H1 (cell line): ENCODE data around the gene NMT1. TPM values are rescaled to one million over a fixed set of nuclear protein-coding genes. Genes with fewer than 3 reads are reported as not detected.

Source experiments
- CTCF ChIA-PET: fragments of 300-600 bp; sonication (Branson Sonifier 250); formaldehyde crosslinking; loops from one replicate; lab custom pipeline; 2021; ENCODE audit not compliant: partially characterized antibody; lab: Charles Lee
- POLR2A ChIA-PET: fragments of 300-600 bp; sonication (Branson Sonifier 250); formaldehyde crosslinking; loops from one replicate; lab custom pipeline; 2021; ENCODE audit warnings: inconsistent platforms; ENCODE audit not compliant: partially characterized antibody; lab: Charles Lee
- DNase-seq, 2 experiments: peaks; one replicate each; pipeline versions ENCODE4 v3.0.0 to v3.0.0-alpha.2; 2010 to 2022; ENCODE audit warnings: low spot score in 2 of 2, low read depth in 1 of 2, mixed read lengths in 1 of 2
- FAIRE-seq: peaks from 2 replicates; lab custom pipeline; 2011; peaks lifted over from hg19 to GRCh38; lab: Jason Lieb, UNC
- H2AFZ ChIP-seq: 2 replicates; pipeline ENCODE4 v1.8.1; 2012; ENCODE audit warnings: low read length, inconsistent platforms
- H2AK5ac ChIP-seq: 2 replicates; pipeline ENCODE4 v1.6.1; 2013; ENCODE audit warnings: low read depth, low read length
- H2BK120ac ChIP-seq: replicated peaks from 2 replicates; pipeline ENCODE3; 2013; ENCODE audit warnings: low read depth, low read length, inconsistent platforms
- H2BK12ac ChIP-seq: 2 replicates; pipeline ENCODE4 v1.6.1; 2013; ENCODE audit warnings: low read depth, low read length
- H2BK15ac ChIP-seq: 2 replicates; pipeline ENCODE4 v1.6.1; 2013; ENCODE audit warnings: low read length
- H2BK20ac ChIP-seq: 2 replicates; pipeline ENCODE4 v1.6.1; 2013; ENCODE audit warnings: low read length
- H2BK5ac ChIP-seq: 2 replicates; pipeline ENCODE4 v1.6.1; 2013; ENCODE audit warnings: low read depth, low read length
- H3K14ac ChIP-seq: 2 replicates; pipeline ENCODE4 v1.6.1; 2013; ENCODE audit warnings: inconsistent platforms; ENCODE audit not compliant: insufficient read length
- H3K18ac ChIP-seq: 2 replicates; pipeline ENCODE4 v1.6.1; 2013; ENCODE audit warnings: low read length; ENCODE audit errors: extremely low read depth
- H3K23ac ChIP-seq: 2 replicates; pipeline ENCODE4 v1.6.1; 2013; ENCODE audit warnings: inconsistent platforms; ENCODE audit not compliant: insufficient read length
- H3K23me2 ChIP-seq: 2 replicates; pipeline ENCODE4 v1.6.1; 2013; ENCODE audit warnings: low read depth, low read length
- H3K27ac ChIP-seq: 2 replicates; pipeline ENCODE4 v1.6.1; 2011; ENCODE audit warnings: low read depth, low read length, inconsistent platforms
- H3K27me3 ChIP-seq, 4 experiments: replicated peaks in 1 of 4; 1 replicate in 1 of 4; 2 replicates in 3 of 4; pipeline versions ENCODE4 v1.6.1 to v1.8.1; 2011 to 2013; ENCODE audit warnings: low read length in 3 of 4, mild to moderate bottlenecking in 3 of 4, inconsistent platforms in 2 of 4, mixed read lengths in 2 of 4, moderate library complexity in 1 of 4; ENCODE audit not compliant: control insufficient read depth in 3 of 4, insufficient read depth in 3 of 4; ENCODE audit errors: extremely low read depth in 1 of 4
- H3K36me3 ChIP-seq, 4 experiments: 2 replicates each; pipeline versions ENCODE4 v1.6.1 to v1.8.1; 2011 to 2013; ENCODE audit warnings: mild to moderate bottlenecking in 4 of 4, low read length in 3 of 4, moderate library complexity in 2 of 4, control low read depth in 1 of 4, inconsistent platforms in 1 of 4; ENCODE audit not compliant: insufficient read depth in 4 of 4, control insufficient read depth in 2 of 4
- H3K4ac ChIP-seq: replicated peaks from 2 replicates; pipeline ENCODE3; 2013; ENCODE audit warnings: low read length, low read depth, mixed read lengths, inconsistent platforms; ENCODE audit not compliant: insufficient read length
- H3K4me1 ChIP-seq, 4 experiments: replicated peaks in 1 of 4; 1 replicate in 1 of 4; 2 replicates in 3 of 4; pipeline versions ENCODE4 v1.6.1 to v1.8.1; 2011 to 2013; ENCODE audit warnings: low read length in 3 of 4, inconsistent platforms in 2 of 4, mixed read lengths in 1 of 4; ENCODE audit not compliant: insufficient read depth in 4 of 4, control insufficient read depth in 3 of 4
- H3K4me2 ChIP-seq, 2 experiments: 2 replicates each; pipeline versions ENCODE4 v1.6.1 to v1.8.1; 2011 to 2013; ENCODE audit warnings: low read depth in 2 of 2, low read length in 2 of 2, control low read depth in 1 of 2, inconsistent platforms in 1 of 2, mild to moderate bottlenecking in 1 of 2; ENCODE audit not compliant: insufficient read depth in 1 of 2
- H3K4me3 ChIP-seq, 4 experiments: fragments of 200-600, 300-600 bp in 1 of 4; sonication (generic), shearing (Covaris generic), sonication (Bioruptor Twin) in 1 of 4; 2 replicates each; pipeline versions ENCODE4 v1.5.1 to v1.8.1; 2011 to 2016; ENCODE audit warnings: low read length in 4 of 4, low read depth in 3 of 4, control low read depth in 2 of 4, inconsistent platforms in 2 of 4, mild to moderate bottlenecking in 2 of 4, mixed read lengths in 1 of 4, moderate library complexity in 1 of 4; ENCODE audit not compliant: insufficient read depth in 2 of 4; ENCODE audit errors: extremely low read depth in 1 of 4
- H3K56ac ChIP-seq: replicated peaks from 2 replicates; pipeline ENCODE3; 2013; ENCODE audit warnings: low read depth, mild to moderate bottlenecking, mixed read lengths, low read length, inconsistent platforms; ENCODE audit not compliant: insufficient read length
- H3K79me1 ChIP-seq: 2 replicates; pipeline ENCODE4 v1.6.1; 2013; ENCODE audit warnings: low read depth, low read length, control low read depth
- H3K79me2 ChIP-seq, 2 experiments: 2 replicates each; pipeline versions ENCODE4 v1.6.1 to v1.8.1; 2012 to 2013; ENCODE audit warnings: low read length in 2 of 2, mild to moderate bottlenecking in 2 of 2, inconsistent platforms in 1 of 2; ENCODE audit not compliant: insufficient read depth in 2 of 2, control insufficient read depth in 1 of 2
- H3K9ac ChIP-seq, 4 experiments: replicated peaks in 1 of 4; 1 replicate in 1 of 4; 2 replicates in 3 of 4; pipeline versions ENCODE4 v1.6.1 to v1.8.1; 2011 to 2013; ENCODE audit warnings: low read depth in 3 of 4, low read length in 3 of 4, control low read depth in 2 of 4, mild to moderate bottlenecking in 2 of 4, moderate library complexity in 2 of 4, inconsistent platforms in 1 of 4; ENCODE audit errors: extremely low read depth in 1 of 4
- H3K9me3 ChIP-seq, 2 experiments: 2 replicates each; pipeline versions ENCODE4 v1.6.1 to v1.8.1; 2012 to 2013; ENCODE audit warnings: mild to moderate bottlenecking in 2 of 2, moderate library complexity in 2 of 2, control low read depth in 1 of 2, inconsistent platforms in 1 of 2, low read depth in 1 of 2, low read length in 1 of 2, mixed read lengths in 1 of 2; ENCODE audit not compliant: insufficient read depth in 2 of 2
- H4K20me1 ChIP-seq, 2 experiments: replicated peaks in 1 of 2; 2 replicates each; pipeline versions ENCODE3 to v1.8.1; 2011 to 2013; ENCODE audit warnings: inconsistent platforms in 2 of 2, low read length in 2 of 2, mild to moderate bottlenecking in 1 of 2; ENCODE audit not compliant: insufficient read depth in 2 of 2, control insufficient read depth in 1 of 2
- H4K5ac ChIP-seq: 2 replicates; pipeline ENCODE4 v1.6.1; 2013; ENCODE audit warnings: low read length, low read depth, mixed read lengths, inconsistent platforms; ENCODE audit not compliant: insufficient read length
- H4K8ac ChIP-seq: 2 replicates; pipeline ENCODE4 v1.8.0; 2013; ENCODE audit warnings: mild to moderate bottlenecking, moderate library complexity, low read length, inconsistent platforms; ENCODE audit not compliant: insufficient read depth; ENCODE audit errors: extremely low read depth
- H4K91ac ChIP-seq: replicated peaks from 2 replicates; pipeline ENCODE3; 2013; ENCODE audit warnings: low read length, mixed read lengths, inconsistent platforms; ENCODE audit not compliant: insufficient read length
- BACH1 ChIP-seq: IDR thresholded peaks from 2 replicates; pipeline ENCODE4 v1.6.1; 2012; ENCODE audit warnings: low read length, improper control_type of control experiment
- CBX8 ChIP-seq: fragments of 300-800, 300-1000 bp; sonication (generic); IDR thresholded peaks from 2 replicates; pipeline ENCODE4 v1.7.1; 2016; ENCODE audit warnings: low read depth, low read length, borderline replicate concordance
- CHD2 ChIP-seq: IDR thresholded peaks from 2 replicates; pipeline ENCODE4 v1.6.1; 2012; ENCODE audit warnings: low read length, improper control_type of control experiment
- KDM4A ChIP-seq: IDR thresholded peaks from one replicate; pipeline ENCODE4 v1.7.1; 2012; ENCODE audit warnings: low read depth, mild to moderate bottlenecking, moderate library complexity, low read length, inconsistent platforms; ENCODE audit not compliant: severe bottlenecking
- PHF8 ChIP-seq: fragments of 200-600 bp; sonication (generic); conservative IDR thresholded peaks from 2 replicates; pipeline ENCODE4 v1.7.1; 2012; ENCODE audit warnings: low read depth, mild to moderate bottlenecking, inconsistent platforms, low read length, moderate library complexity
- SP4 ChIP-seq: IDR thresholded peaks from 2 replicates; pipeline ENCODE4 v1.6.1; 2012; ENCODE audit warnings: low read length, inconsistent platforms
- SUZ12 ChIP-seq: fragments of 200-600 bp; sonication (generic); IDR thresholded peaks from 2 replicates; pipeline ENCODE4 v1.6.1; 2012; ENCODE audit warnings: mild to moderate bottlenecking, inconsistent platforms, low read length, moderate library complexity, mixed read lengths
- TBP ChIP-seq: IDR thresholded peaks from 2 replicates; pipeline ENCODE4 v1.6.1; 2011; ENCODE audit warnings: low read depth, low read length, improper control_type of control experiment
- TCF12 ChIP-seq: IDR thresholded peaks from 2 replicates; pipeline ENCODE4 v1.6.1; 2011; ENCODE audit warnings: low read depth, mild to moderate bottlenecking, low read length
- WGBS, 2 experiments: shearing (Covaris generic) in 1 of 2; methylation state at CpG; one replicate each; pipeline versions ENCODE4 v1.1.6 to v1.1.7; 2013 to 2015; ENCODE audit warnings: low lambda C conversion rate in 2 of 2, mixed read lengths in 2 of 2, inconsistent platforms in 1 of 2, low coverage in 1 of 2, missing lambda C conversion rate in 1 of 2; ENCODE audit not compliant: insufficient replicate concordance in 2 of 2, insufficient coverage in 1 of 2, insufficient read length in 1 of 2; ENCODE audit errors: extremely low coverage in 1 of 2, missing lambda C conversion rate in 1 of 2; 5-methylcytosine and 5-hydroxymethylcytosine counted together
- long read RNA-seq, 2 experiments: library from RNA in 1 of 2; library from capped mRNA in 1 of 2; stranded (forward); transcript quantifications; one replicate each; pipeline ENCODE4 v2.0.0, GENCODE V29; 2021; ENCODE audit warnings: inconsistent platforms in 1 of 2
- polyA minus RNA-seq, 3 experiments: library from RNA; depleted of rRNA, polyadenylated mRNA; stranded (reverse); fragments of >200 nt; gene quantifications; 1 replicate in 2 of 3; 2 replicates in 1 of 3; pipeline ENCODE4 v1.2.3, GENCODE V29; 2011
- polyA plus RNA-seq, 7 experiments: library from polyadenylated mRNA; depleted of rRNA in 3 of 7; stranded (reverse) in 5 of 7; unstranded in 2 of 7; fragments of >200 nt in 5 of 7; fragments of 200-250 nt in 2 of 7; gene quantifications; 1 replicate in 5 of 7; 2 replicates in 1 of 7; 4 replicates in 1 of 7; pipeline versions ENCODE4 v1.2.1 to v1.2.3, GENCODE V29; 2011 to 2013; ENCODE audit warnings: missing spikeins in 2 of 7, mixed read lengths in 2 of 7
- total RNA-seq: library from RNA; stranded (reverse); fragmentation: NEBNext Ultra II Directional; extraction: Animal tissue kit (Norgen Biotek cat#: 25700); gene quantifications from 2 replicates; pipeline ENCODE4 v1.2.1, GENCODE V29; 2021

NMT1 gene
- total RNA-seq (149 and 152 TPM in 2 replicates), polyA plus RNA-seq (2011; rRNA removed) (35.5 and 42.9 TPM in 2 replicates), polyA minus RNA-seq (2011; rRNA and poly(A)+ RNA removed) (59.6 and 71.5 TPM in 2 replicates)
- polyA plus RNA-seq (2011; cell fraction: cytosol; rRNA removed), result 40.4 TPM
- polyA plus RNA-seq (2011; cell fraction: nucleus; rRNA removed), result 57.8 TPM
- 85.4 to 115 TPM (median 89.7 TPM) in 4 replicates for polyA plus RNA-seq (2012, experiment 1 of 2)
- 47.2 TPM for polyA plus RNA-seq (2012, experiment 2 of 2)
- 116 TPM for polyA plus RNA-seq (2013, experiment 1 of 2)
- polyA plus RNA-seq (2013, experiment 2 of 2), result 99.8 TPM
- 418 TPM for polyA minus RNA-seq (2011; cell fraction: cytosol; rRNA and poly(A)+ RNA removed)
- 41.7 TPM for polyA minus RNA-seq (2011; cell fraction: nucleus; rRNA and poly(A)+ RNA removed)
- long read RNA-seq, experiment 1, partial matches to known transcripts, result 23 of 96 reads
- long read RNA-seq, experiment 1, other reads (novel, unspliced or antisense), result 71 of 96 reads
- long read RNA-seq, experiment 2, full-length matches to known transcripts, result 44 of 56 reads
- long read RNA-seq, experiment 2, partial matches to known transcripts, result 8 of 56 reads
- long read RNA-seq, experiment 2, other reads (novel, unspliced or antisense), result 4 of 56 reads

DNA sequence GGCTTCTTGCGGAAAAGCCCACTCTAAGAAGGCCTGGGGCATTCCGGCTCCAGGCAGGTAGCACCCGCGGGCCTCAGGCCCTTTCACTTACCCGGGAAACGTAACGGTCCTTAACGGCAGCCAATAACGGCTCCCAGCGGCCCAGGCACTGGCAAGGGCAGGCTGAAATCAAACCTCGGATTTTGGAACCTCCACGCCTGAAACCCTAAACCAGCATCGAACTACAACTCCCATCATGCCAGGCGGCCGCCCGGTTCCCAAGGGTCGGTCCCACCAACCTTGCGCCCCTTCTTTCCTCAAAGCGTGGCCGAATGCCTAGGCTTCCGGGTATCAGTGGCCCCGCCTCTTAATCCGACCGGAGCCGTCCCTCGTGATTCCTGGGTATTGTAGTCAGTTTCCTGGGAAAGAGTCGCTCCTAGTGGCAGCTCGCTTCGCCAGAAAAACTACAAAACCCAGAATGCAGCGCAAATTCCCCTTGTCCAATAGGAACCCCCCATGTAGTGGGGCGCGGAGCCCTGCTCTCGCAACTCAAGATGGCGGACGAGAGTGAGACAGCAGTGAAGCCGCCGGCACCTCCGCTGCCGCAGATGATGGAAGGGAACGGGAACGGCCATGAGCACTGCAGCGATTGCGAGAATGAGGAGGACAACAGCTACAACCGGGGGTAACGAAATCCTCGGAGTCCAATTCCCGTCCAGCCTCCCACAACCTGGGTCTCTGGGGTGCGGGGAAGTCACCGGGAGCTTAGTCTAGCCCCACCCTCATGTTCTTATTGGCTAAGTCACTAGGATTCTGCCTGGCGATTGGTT lies at the start of gene NMT1:
NMT1 (plus strand) TSS at position 521 of the 809 bp plus-strand sequence; CDS start at position 534, 13 bp downstream.
- Histone ChIP-seq H3K4me1 (no peaks in the 10 kb centered on the region; a peak in 2 of 7 replicates), H3K4me2 (peak within 1 kb of the TSS; percentile 83 to 93), H3K18ac (peak within 1 kb of the TSS; percentile 99), H4K91ac (peak within 1 kb of the TSS; percentile 99), H2BK15ac (peak within 1 kb of the TSS; percentile 100; the same call in 1 of the 2 replicates), H2BK20ac (no peak within 1 kb of the TSS), H4K20me1 (peaks cover 0 to 1% of the 10 kb centered on the region in 2 experiments), H4K8ac (peak within 1 kb of the TSS; percentile 100), H2BK5ac (peak within 1 kb of the TSS; percentile 100), H2AFZ (peak within 1 kb of the TSS; percentile 100), H3K4ac (peak within 1 kb of the TSS; percentile 98), H3K56ac (peak within 1 kb of the TSS; percentile 91), H3K23me2 (peaks cover 5% of the 10 kb centered on the region; the same call in 1 of the 2 replicates), H3K4me3 (peak within 1 kb of the TSS; percentile 80 to 100 (median 96)), H3K27me3 (no peaks in the 10 kb centered on the region), H3K79me2 (peaks cover 12 to 44% of the 10 kb centered on the region in 2 experiments), H2BK12ac (peak within 1 kb of the TSS; percentile 97; the same call in 1 of the 2 replicates), H4K5ac (peak within 1 kb of the TSS; percentile 98), H3K23ac (no peak within 1 kb of the TSS), H3K36me3 (no peaks in the 10 kb centered on the region), H3K14ac (no peak within 1 kb of the TSS), H3K27ac (peak within 1 kb of the TSS; percentile 98), H2BK120ac (peak within 1 kb of the TSS; percentile 95), H3K9me3 (no peaks in the 10 kb centered on the region), H3K79me1 (peaks cover 5% of the 10 kb centered on the region), H3K9ac (peak within 1 kb of the TSS; percentile 91 to 100 (median 100)), H2AK5ac (no peak within 1 kb of the TSS)
- ChIA-PET CTCF (interaction anchor here (0.8 to 1.0 kb wide), 2 partner anchors 21 to 38 kb away, joined by 3 read pairs; no protein-coding TSS in a partner anchor), POLR2A (interaction anchor here (0.6 to 4.7 kb wide), 18 partner anchors 9 to 283 kb away, joined by 3 to 51 read pairs (median 4); partner anchors contain the start of genes DCAKD, HEXIM1 and HEXIM2)
- peak; percentile 94 to 96 for DNase-seq
- 1% methylated on average over 50 of the region's 50 CpGs; no CpG with 5 or more reads in 1 of the 2 experiments for WGBS, 2 experiments
- FAIRE-seq, result no peak
- TF ChIP-seq TCF12, result 0 out of 2 replicates have a peak, but pooled peaks have one; percentile 52
- peak; percentile 83 for TF ChIP-seq KDM4A
- peak; percentile 100 for TF ChIP-seq PHF8
- TF ChIP-seq SUZ12, result no peak
- no peak for TF ChIP-seq CBX8
- TF ChIP-seq SP4, result peak; percentile 42; the same call in 1 of the 2 replicates
- TF ChIP-seq TBP, result peak; percentile 95
- TF ChIP-seq BACH1, result no peak
- TF ChIP-seq CHD2, result peak; percentile 74
